Measurements from ENCODE around the gene CERK.

The CERK gene

GRCh38 chr22:46707827-46708570, 30.1 kb downstream of the CERK start:
- TF ChIP-seq, protein P1, sequence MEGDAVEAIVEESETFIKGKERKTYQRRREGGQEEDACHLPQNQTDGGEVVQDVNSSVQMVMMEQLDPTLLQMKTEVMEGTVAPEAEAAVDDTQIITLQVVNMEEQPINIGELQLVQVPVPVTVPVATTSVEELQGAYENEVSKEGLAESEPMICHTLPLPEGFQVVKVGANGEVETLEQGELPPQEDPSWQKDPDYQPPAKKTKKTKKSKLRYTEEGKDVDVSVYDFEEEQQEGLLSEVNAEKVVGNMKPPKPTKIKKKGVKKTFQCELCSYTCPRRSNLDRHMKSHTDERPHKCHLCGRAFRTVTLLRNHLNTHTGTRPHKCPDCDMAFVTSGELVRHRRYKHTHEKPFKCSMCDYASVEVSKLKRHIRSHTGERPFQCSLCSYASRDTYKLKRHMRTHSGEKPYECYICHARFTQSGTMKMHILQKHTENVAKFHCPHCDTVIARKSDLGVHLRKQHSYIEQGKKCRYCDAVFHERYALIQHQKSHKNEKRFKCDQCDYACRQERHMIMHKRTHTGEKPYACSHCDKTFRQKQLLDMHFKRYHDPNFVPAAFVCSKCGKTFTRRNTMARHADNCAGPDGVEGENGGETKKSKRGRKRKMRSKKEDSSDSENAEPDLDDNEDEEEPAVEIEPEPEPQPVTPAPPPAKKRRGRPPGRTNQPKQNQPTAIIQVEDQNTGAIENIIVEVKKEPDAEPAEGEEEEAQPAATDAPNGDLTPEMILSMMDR (IDR thresholded peaks at IDR 0.05) = no peak

DNA sequence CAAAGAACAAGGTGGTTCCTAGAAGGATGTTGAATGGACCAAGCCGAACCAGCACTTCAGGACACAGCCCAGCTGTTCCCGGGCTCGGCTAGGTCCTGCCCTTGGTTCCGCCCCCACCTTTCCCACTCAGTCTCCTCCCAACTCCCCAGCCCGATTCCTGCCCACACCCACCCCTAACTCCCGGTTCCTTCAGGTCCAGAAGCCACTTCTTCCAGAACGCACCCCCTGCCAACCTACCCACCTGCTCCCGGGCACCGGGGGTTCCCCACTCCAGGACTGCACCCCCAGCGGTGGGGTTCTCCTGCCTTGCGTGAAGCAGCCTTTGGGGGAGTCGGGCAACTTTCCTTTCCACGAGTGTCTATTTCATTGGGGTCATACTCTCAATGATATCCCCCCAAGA, 30.7 kb downstream of the CERK start:
- TF ChIP-seq, protein P1 (IDR thresholded peaks at IDR 0.05) = no peak

DNA sequence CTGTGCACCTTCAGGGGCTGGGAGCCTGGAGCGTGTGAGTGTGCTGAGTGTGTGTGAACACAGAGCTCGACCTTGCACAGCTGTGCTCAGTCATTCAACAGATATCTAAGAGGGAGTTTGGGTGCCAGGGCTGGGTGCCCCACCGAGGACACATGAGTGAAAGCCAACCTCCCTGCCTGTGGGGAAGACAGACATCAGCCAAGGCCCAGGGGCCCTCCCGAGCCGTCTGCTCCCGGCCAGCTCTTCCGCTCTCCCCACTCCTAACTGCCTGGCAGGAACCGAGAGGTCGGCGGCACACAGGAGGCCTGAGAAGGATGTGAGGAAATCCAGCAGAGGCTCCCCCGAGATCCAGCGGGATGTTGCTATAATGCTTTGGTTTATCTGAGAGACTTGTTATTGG, 32.0 kb downstream of the CERK start:
- TF ChIP-seq, protein P1 (IDR thresholded peaks at IDR 0.05) = no peak

- TF ChIP-seq, protein P1 (IDR thresholded peaks at IDR 0.05) = no peak
These were observed 34.1 kb downstream of the CERK start for GRCh38 chr22:46703996-46704370.

DNA sequence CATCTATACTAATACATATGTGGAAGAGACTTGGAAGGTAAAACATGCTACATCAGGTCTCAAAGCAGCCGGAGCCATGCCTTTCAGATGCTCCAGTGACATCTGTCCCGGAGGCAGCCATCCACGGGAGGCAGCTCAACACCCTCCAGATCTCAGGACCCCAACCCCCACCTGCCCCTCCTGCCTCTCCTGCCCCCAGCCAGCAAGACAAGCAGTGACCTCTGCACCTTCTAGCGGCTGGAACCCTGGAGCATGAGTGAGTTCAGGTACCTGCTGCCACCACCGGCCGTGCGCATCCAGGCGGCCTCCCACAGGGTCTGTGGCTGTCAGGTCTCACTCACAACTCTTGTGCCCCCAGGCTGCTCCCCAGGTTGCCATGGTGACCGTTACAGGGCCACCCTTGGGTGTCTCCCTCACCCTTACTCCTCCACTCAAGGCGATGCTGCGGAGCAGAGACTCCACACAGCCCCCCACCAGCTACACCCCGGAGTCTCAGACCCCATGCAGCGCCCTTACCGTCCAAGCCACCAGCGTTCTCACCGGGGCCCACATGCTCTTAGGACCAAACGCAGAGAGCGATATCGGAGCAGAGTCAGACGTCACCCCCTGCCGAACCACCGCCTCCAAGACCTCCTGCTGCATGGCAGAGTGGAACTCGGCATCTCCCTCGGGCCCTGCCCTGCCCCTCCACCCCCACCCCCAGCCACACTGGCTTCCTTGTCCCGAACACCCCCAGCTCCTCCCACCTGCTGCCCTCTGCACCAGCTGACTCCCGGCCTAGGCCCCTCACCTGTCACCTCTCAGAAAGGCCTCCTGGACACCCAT, 34.7 kb downstream of the CERK start:
- TF ChIP-seq, protein P1 (IDR thresholded peaks at IDR 0.05) = no peak

DNA sequence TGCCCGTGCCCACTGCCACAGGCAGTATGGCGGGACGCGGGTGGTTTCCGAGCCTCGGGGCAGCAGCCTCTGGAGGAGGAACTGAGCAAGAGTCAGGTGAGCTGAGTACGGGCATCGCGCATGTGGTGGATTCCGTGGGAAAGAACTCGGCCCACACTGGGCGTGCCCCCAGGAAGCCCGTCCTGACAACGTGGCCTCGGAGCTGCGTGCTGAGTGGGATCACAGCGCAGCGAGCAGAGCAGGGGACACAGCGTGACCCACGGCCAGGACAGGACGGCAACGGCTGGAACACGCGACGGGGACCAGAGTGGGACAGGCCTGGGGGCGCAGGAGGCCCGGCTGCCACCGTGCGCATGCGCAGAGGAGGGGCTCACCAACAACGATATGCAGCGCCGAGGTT, 36.8 kb downstream of the CERK start:
- TF ChIP-seq, protein P1 (IDR thresholded peaks at IDR 0.05) = no peak

- TF ChIP-seq, protein P1 (IDR thresholded peaks at IDR 0.05) = no peak
These were observed 39.0 kb downstream of the CERK start for GRCh38 chr22:46699091-46699490.
